SU-DHL-6 (cell line): Measurements from ENCODE around the gene EOLA1.
"Not testable (repeated sequence)": the region's sequence is repeated elsewhere in the genome, so short reads cannot be mapped to it uniquely, and the experiment has no call there.

Experiments
- H2AFZ ChIP-seq: fragments of 200-600 bp; sonication (generic); 2 replicates; pipeline ENCODE4 v1.6.1; 2014; ENCODE audit warnings: low read depth, mild to moderate bottlenecking, moderate library complexity, mixed read lengths, antibody characterized with exemption, low read length; ENCODE audit not compliant: severe bottlenecking
- H3F3A ChIP-seq: fragments of 200-600 bp; shearing (Covaris generic); 2 replicates; pipeline ENCODE4 v1.6.0; 2016; ENCODE audit warnings: antibody characterized with exemption, mild to moderate bottlenecking; ENCODE audit not compliant: insufficient read depth
- H3K27ac ChIP-seq: fragments of 200-600 bp; sonication (generic); 2 replicates; pipeline ENCODE4 v1.5.1; 2016; ENCODE audit warnings: low read depth, mild to moderate bottlenecking, low read length, moderate library complexity, mixed read lengths
- H3K27me3 ChIP-seq: fragments of 200-600 bp; sonication (generic), shearing (Covaris generic); 2 replicates; pipeline ENCODE4 v1.6.0; 2014; ENCODE audit warnings: mild to moderate bottlenecking, low read length
- H3K36me3 ChIP-seq: fragments of 200-600 bp; sonication (generic); 2 replicates; pipeline ENCODE4 v1.6.1; 2014; ENCODE audit warnings: mild to moderate bottlenecking, low read length, mixed read lengths
- H3K4me2 ChIP-seq: fragments of 300-600, 200-600 bp; shearing (Covaris generic), sonication (generic); 2 replicates; pipeline ENCODE4 v1.6.0; 2014; ENCODE audit warnings: low read length, low read depth, mild to moderate bottlenecking; ENCODE audit not compliant: poor library complexity, severe bottlenecking
- H3K4me3 ChIP-seq: fragments of 200-600 bp; sonication (generic); 2 replicates; pipeline ENCODE4 v1.5.1; 2014; ENCODE audit warnings: antibody characterized with exemption, low read length, mild to moderate bottlenecking, mixed read lengths; ENCODE audit not compliant: insufficient read depth, poor library complexity, severe bottlenecking
- H3K79me2 ChIP-seq: fragments of 200-600 bp; sonication (generic); 2 replicates; pipeline ENCODE4 v1.6.1; 2014; ENCODE audit warnings: mild to moderate bottlenecking, low read length, moderate library complexity; ENCODE audit not compliant: insufficient read depth
- H3K9ac ChIP-seq: fragments of 200-600 bp; sonication (generic); 2 replicates; pipeline ENCODE4 v1.7.0; 2014; ENCODE audit warnings: mild to moderate bottlenecking, low read length
- H3K9me2 ChIP-seq: fragments of 200-600 bp; sonication (generic); replicated peaks from 2 replicates; pipeline ENCODE4 v1.6.1; 2014; ENCODE audit warnings: low read length; ENCODE audit not compliant: insufficient read depth
- H3K9me3 ChIP-seq: fragments of 200-600 bp; sonication (generic); 2 replicates; pipeline ENCODE4 v1.6.1; 2014; ENCODE audit warnings: low read length, mixed read lengths; ENCODE audit not compliant: insufficient read depth
- H4K20me1 ChIP-seq: fragments of 200-600 bp; sonication (generic); 2 replicates; pipeline ENCODE4 v1.6.1; 2014; ENCODE audit warnings: low read depth, mild to moderate bottlenecking, antibody characterized with exemption, low read length, moderate library complexity, mixed read lengths
- EZH2phosphoT487 ChIP-seq: fragments of 200-600 bp; sonication (generic), shearing (Covaris generic); conservative IDR thresholded peaks from 2 replicates; pipeline ENCODE4 v1.6.1; 2018; ENCODE audit warnings: mild to moderate bottlenecking, antibody characterized with exemption, low read length, moderate library complexity, mixed read lengths
- TF ChIP-seq, protein P1 (sequence below): fragments of 200-600 bp; sonication (generic); IDR thresholded peaks from one replicate; pipeline ENCODE4 v1.5.1; 2017; ENCODE audit warnings: antibody characterized with exemption, mild to moderate bottlenecking, low read length, moderate library complexity; ENCODE audit not compliant: insufficient read depth, poor library complexity, severe bottlenecking

EOLA1 gene

DNA sequence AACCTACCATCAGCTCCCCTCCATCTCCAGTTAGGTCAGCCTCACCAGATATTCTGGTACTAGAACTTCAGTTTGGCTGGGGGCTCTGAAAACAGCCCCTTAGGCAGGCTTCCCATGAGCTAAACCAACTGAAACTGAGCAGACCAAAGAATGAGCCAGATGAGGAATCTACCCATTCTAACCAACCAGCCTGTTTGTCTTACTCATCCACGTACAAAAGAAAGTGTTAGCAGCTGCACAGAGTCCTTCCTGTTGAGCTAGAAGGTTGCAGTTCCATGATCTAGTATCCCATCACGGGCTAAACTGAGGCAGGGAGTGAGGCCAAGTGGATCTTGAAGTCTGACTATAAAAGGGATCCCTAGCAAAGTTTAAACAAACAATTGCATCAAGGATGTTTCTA lies 29.0 kb downstream of the EOLA1 start:
- no peak overlapping the region for H3K9ac ChIP-seq
- H3K9me3 ChIP-seq, result no peaks in the 10 kb centered on the region
- TF ChIP-seq, protein P1, sequence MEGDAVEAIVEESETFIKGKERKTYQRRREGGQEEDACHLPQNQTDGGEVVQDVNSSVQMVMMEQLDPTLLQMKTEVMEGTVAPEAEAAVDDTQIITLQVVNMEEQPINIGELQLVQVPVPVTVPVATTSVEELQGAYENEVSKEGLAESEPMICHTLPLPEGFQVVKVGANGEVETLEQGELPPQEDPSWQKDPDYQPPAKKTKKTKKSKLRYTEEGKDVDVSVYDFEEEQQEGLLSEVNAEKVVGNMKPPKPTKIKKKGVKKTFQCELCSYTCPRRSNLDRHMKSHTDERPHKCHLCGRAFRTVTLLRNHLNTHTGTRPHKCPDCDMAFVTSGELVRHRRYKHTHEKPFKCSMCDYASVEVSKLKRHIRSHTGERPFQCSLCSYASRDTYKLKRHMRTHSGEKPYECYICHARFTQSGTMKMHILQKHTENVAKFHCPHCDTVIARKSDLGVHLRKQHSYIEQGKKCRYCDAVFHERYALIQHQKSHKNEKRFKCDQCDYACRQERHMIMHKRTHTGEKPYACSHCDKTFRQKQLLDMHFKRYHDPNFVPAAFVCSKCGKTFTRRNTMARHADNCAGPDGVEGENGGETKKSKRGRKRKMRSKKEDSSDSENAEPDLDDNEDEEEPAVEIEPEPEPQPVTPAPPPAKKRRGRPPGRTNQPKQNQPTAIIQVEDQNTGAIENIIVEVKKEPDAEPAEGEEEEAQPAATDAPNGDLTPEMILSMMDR, result no peak
- no peak for TF ChIP-seq EZH2phosphoT487
- no peaks in the 10 kb centered on the region for H3F3A ChIP-seq
- H3K27ac ChIP-seq, result no peak overlapping the region
- no peaks in the 10 kb centered on the region for H3K36me3 ChIP-seq
- H3K79me2 ChIP-seq, result no peaks in the 10 kb centered on the region
- no peak overlapping the region for H2AFZ ChIP-seq
- H3K9me2 ChIP-seq, result no peaks in the 10 kb centered on the region
- H3K4me3 ChIP-seq, result no peak overlapping the region
- no peaks in the 10 kb centered on the region for H4K20me1 ChIP-seq
- H3K27me3 ChIP-seq, result no peaks in the 10 kb centered on the region
- H3K4me2 ChIP-seq, result no peak overlapping the region

DNA sequence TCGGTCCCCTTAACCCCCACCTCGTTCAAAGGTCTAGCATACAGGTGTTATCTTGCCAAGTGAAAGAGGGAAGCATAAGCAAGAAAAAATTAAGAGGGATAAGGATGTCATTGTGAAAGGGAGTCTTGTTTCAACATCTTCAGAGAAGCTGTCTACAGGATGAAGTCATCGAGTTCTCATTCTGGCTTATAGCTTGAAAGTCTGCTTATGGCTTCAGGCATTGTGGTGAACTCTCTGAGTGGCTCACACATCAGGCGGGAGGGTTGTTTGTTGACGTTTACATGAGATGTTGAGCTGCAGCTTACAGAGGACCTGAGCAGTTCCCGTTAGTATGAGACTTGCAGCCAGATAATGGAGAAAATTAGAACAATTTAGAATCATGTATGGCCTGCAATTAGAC lies 29.9 kb downstream of the EOLA1 start:
- Histone ChIP-seq H3K27ac (no peak overlapping the region), H3K36me3 (no peaks in the 10 kb centered on the region), H4K20me1 (no peaks in the 10 kb centered on the region), H3K4me3 (no peak overlapping the region), H3K9me2 (no peaks in the 10 kb centered on the region), H3K9ac (no peak overlapping the region), H3K27me3 (no peaks in the 10 kb centered on the region), H3F3A (no peaks in the 10 kb centered on the region), H3K9me3 (no peaks in the 10 kb centered on the region), H3K4me2 (no peak overlapping the region), H3K79me2 (no peaks in the 10 kb centered on the region), H2AFZ (no peak overlapping the region)
- TF ChIP-seq, protein P1, result no peak
- TF ChIP-seq EZH2phosphoT487, result no peak

DNA sequence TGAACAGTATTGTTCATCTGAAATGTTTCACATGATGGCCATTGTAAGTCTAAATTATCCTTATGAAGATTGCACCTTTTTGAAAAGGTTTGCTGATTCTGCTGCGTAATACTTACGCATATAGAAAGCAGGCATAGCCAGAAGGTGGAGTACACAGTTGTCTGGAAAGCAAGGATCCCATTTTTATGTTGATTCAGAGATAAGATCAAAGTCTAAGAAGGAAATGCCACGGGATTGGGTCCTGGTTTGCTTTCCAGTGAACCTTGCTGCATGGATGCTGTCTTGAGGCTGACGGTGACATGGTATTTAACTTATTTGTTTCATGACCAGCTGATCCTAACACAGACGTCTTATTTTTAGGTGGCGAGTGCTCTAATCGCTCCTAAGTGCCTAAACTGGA lies 31.0 kb downstream of the EOLA1 start:
- H3K27me3 ChIP-seq, result no peaks in the 10 kb centered on the region
- no peaks in the 10 kb centered on the region for H3K9me2 ChIP-seq
- H2AFZ ChIP-seq, result no peak overlapping the region
- no peaks in the 10 kb centered on the region for H3K36me3 ChIP-seq
- no peaks in the 10 kb centered on the region for H3F3A ChIP-seq
- H3K9ac ChIP-seq, result no peak overlapping the region
- no peak for TF ChIP-seq EZH2phosphoT487
- TF ChIP-seq, protein P1, result no peak
- H3K27ac ChIP-seq, result no peak overlapping the region
- no peaks in the 10 kb centered on the region for H3K79me2 ChIP-seq
- no peak overlapping the region for H3K4me3 ChIP-seq
- no peaks in the 10 kb centered on the region for H4K20me1 ChIP-seq
- no peaks in the 10 kb centered on the region for H3K9me3 ChIP-seq
- H3K4me2 ChIP-seq, result no peak overlapping the region

DNA sequence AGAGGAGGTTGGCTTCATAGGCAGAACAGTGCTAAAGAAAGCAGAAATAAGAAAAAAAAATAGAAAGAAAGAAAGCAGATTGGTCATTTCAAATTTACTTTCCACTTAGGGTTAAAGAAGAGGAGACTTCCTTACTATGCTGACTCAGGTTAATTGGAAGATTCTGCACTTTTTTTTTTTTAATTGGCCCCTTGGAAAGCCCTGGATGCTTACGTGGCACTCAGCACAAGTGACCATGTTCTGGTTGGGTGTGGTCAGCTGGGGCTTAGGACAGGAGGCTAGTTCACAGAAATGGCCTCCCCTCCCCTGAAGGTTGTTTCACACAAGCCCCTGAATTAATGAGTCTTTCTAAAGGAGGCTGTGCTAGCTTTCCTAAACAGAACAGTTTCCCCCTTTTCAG lies 31.9 kb downstream of the EOLA1 start:
- Histone ChIP-seq H3K9me3 (no peaks in the 10 kb centered on the region), H3K27me3 (no peaks in the 10 kb centered on the region), H3K4me2 (no peak overlapping the region), H3K36me3 (no peaks in the 10 kb centered on the region), H2AFZ (no peak overlapping the region), H3K79me2 (no peaks in the 10 kb centered on the region), H3K27ac (no peak overlapping the region), H3K4me3 (no peak overlapping the region), H4K20me1 (no peaks in the 10 kb centered on the region), H3F3A (no peaks in the 10 kb centered on the region), H3K9me2 (no peaks in the 10 kb centered on the region), H3K9ac (no peak overlapping the region)
- no peak for TF ChIP-seq EZH2phosphoT487
- TF ChIP-seq, protein P1, result no peak

DNA sequence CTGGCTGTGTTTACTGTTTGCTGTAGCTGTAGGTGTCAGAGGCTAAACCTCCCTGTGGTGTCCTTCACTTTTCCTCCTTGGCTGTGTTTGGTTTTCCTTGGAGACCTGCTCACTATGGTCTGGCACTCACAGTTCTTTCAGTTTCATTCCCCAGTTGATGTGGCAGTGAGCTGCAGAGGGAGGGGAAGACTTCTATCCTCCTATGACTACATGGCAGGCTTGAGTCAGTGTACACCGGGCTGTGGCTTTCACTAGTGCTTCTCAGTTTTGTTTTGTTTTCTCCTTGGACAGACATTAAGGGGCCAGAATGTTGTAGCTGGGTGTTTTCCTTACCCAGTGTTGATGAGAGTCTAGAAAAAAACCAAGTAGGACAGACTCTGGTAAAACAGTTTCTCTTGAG lies 32.6 kb downstream of the EOLA1 start:
- H3F3A ChIP-seq, H4K20me1 ChIP-seq, H3K9ac ChIP-seq, H3K9me3 ChIP-seq, H3K27ac ChIP-seq, H3K4me3 ChIP-seq, H3K36me3 ChIP-seq, H3K9me2 ChIP-seq, H2AFZ ChIP-seq, H3K79me2 ChIP-seq, H3K27me3 ChIP-seq, H3K4me2 ChIP-seq: not testable (repeated sequence)
